GM21723 (cell line): Measurements from ENCODE around the gene GPATCH3.
"Not testable (repeated sequence)": the region's sequence is repeated elsewhere in the genome, so short reads cannot be mapped to it uniquely, and the experiment has no call there.

ENCODE experiments used
- ATAC-seq: cut with Tn5 transposase; IDR thresholded peaks from one replicate; pipeline ENCODE4 v1.9.1; 2021; ENCODE audit warnings: mild to moderate bottlenecking, moderate library complexity; ENCODE audit not compliant: unreplicated experiment

The GPATCH3 gene, protein sequence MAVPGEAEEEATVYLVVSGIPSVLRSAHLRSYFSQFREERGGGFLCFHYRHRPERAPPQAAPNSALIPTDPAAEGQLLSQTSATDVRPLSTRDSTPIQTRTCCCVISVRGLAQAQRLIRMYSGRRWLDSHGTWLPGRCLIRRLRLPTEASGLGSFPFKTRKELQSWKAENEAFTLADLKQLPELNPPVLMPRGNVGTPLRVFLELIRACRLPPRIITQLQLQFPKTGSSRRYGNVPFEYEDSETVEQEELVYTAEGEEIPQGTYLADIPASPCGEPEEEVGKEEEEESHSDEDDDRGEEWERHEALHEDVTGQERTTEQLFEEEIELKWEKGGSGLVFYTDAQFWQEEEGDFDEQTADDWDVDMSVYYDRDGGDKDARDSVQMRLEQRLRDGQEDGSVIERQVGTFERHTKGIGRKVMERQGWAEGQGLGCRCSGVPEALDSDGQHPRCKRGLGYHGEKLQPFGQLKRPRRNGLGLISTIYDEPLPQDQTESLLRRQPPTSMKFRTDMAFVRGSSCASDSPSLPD

DNA sequence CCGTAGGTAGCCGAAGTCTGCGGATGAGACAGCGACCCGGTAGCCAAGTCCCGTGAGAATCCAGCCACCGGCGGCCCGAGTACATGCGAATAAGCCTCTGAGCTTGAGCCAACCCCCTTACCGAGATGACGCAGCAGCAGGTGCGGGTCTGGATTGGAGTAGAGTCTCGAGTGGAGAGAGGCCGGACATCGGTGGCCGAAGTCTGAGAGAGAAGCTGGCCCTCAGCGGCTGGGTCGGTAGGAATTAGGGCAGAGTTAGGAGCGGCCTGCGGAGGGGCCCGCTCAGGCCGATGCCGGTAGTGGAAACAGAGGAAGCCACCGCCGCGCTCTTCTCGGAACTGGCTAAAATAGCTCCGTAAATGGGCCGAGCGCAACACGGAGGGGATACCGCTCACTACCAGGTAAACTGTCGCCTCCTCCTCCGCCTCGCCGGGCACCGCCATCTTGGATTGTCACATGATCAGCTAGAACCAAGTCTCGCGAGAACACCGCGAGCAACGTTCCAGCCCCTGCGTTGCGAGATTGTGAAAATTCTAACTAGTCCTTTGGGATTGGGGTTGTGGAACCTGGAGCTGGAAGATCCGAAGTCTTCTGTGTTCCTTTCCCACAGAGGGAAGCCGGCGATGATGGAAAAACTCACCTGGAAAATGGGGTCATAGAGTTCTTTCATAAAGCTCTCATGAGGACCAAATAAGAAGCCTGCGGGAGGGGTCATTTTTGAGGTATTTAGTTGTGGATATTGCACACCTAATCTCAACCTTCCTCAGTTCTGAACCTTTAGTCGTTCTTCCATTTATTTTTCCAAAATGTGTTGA, at the start of gene GPATCH3:
Gene GPATCH3, minus strand, starts transcription at position 467 of the 814 bp plus-strand sequence. Its CDS starts 25 bp downstream, at position 442.
- peak; percentile 73 for ATAC-seq

DNA sequence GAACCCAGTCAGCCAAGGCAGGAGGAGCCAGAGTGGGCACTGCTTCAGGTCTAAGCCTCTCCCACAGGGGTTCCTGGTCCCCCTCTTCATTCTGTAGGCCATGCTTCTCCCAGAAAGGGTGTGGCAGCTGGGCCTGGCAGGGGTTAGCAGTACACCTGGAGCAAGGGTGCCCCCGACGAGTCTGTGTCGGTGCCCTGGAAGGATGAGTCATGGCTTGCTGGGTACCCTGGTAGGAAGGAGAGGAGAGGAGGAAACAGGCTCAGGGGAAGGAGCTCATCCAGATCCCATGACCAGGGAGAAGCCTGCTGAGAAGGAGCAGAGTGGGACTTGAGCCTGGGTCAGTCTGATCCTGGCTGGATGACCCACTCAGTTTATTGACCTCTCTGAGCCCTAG, 49.7 kb upstream of the GPATCH3 start:
- ATAC-seq, result no peak

DNA sequence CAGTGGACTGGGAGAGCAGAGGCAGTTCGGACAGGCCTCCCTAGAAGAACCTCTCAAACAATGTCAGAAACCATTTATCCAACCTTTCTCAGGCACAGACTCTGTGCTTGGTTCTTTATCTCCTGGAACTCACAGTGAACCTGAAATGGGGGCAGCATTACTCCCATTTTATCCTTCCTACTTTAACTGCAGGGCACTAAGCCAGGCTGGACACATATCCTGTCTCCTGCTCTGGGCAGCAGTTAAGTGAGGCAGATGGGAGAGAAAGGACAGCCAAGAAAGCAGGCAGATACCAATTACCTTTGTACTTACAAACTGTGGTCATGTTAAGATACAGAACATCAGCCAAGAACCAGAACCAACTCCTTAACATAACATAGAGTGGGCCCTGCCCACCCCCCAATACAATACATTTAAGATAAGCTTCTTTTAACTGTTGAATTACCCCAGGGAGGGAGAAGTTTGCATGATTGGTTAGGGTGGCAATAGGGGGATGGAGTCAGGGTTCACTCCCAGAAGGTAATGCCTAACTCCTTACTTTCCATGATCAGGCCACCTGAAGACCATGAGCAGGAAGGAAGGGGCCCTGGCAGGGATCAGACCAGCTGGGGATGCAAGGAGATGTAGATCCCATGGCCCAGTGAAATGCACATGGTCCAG, 49.1 kb upstream of the GPATCH3 start:
- no peak for ATAC-seq

DNA sequence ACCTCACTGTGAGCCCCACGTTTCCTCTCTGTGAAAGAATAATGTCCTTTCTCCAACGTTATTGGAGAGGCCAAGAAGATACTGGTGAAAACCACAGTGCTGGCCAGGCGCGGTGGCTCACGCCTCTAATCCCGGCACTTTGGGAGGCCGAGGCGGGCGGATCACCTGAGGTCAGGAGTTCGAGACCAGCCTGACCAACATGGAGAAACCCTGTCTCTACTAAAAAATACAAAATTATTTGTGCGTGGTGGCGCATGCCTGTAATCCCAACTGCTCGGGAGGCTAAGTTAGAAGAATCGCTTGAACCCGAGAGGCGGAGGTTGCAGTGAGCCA, 48.4 kb upstream of the GPATCH3 start:
- ATAC-seq, result not testable (repeated sequence)

DNA sequence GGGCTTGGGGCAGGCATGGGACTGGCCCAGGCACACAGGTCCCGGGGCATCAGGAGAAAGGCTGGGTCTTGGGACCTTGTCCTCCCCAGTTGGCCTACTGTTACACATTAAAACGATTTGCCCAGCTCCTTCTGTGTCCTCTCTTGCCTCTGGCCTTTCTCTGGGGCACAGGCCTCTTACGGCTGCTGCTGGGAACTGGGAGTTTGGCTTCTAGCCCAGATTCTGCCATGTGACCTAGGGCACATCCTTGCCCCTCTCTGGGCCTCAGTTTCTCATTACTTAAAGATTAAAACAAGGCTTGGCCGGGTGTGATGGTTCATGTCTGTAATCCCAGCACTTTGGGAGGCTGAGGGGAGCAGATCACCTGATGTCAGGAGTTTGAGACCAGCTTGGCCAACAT, 46.0 kb upstream of the GPATCH3 start:
- no peak for ATAC-seq

DNA sequence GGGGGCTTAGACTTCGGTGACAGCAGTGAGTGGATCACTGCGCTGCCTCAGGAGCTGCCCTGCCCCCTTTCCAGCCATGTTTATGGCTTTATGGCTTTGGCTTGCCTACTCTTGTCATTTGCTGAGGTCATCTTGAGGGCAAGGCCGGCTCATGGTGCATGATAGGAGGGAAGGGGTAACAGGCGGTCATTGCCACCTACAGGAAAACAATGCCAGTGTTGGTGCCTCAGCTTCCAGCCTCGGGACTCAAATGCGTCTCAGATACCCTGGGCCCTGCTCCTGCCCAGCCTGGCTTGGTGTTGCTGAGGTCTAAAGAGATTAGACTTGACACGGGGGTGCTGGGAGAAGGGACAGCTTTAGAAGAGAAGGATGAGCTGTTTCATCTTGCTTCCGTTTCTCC, 45.5 kb upstream of the GPATCH3 start:
- no peak for ATAC-seq

DNA sequence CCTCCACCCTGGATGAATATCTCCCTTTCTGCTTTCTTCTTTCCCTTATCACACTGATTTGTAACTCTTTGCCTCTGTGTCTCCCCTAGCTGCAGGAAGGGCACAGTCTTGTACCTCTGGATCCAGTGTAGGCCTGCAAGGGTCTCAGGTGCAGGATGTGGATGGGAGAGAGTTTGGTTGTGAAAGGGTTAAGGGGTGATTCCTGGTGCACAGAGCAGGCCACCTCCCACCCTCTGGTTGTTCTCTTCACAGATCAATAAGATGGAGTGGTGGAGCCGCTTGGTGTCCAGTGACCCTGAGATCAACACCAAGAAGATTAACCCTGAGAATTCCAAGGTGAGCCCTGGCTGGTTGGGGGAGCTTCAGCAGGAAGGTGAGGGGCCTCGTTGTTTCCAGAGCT, 44.9 kb upstream of the GPATCH3 start:
- ATAC-seq, result no peak

DNA sequence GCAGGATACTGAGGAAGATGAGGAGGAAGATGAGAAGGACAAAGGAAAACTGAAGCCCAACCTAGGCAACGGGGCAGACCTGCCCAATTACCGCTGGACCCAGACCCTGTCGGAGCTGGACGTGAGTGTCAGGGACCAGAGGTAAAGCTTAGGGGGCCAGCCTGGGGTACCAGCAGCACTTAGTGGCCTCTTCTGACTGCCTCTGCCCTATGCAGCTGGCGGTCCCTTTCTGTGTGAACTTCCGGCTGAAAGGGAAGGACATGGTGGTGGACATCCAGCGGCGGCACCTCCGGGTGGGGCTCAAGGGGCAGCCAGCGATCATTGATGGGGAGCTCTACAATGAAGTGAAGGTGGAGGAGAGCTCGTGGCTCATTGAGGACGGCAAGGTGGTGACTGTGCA, 42.4 kb upstream of the GPATCH3 start:
- ATAC-seq, result no peak

DNA sequence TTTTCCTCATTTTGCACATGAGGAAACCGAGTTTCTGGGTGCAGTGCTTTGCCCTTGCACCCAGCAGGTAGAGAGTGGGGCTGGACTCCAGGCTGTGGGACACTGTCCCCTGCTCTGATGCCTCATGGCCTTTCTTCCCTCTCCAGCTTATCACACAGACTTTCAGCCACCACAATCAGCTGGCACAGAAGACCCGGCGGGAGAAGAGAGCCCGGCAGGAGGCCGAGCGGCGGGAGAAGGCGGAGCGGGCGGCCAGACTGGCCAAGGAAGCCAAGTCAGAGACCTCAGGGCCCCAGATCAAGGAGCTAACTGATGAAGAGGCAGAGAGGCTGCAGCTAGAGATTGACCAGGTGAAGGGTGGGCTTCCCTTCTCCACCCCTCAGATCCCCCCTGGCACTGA, 41.0 kb upstream of the GPATCH3 start:
- no peak for ATAC-seq

DNA sequence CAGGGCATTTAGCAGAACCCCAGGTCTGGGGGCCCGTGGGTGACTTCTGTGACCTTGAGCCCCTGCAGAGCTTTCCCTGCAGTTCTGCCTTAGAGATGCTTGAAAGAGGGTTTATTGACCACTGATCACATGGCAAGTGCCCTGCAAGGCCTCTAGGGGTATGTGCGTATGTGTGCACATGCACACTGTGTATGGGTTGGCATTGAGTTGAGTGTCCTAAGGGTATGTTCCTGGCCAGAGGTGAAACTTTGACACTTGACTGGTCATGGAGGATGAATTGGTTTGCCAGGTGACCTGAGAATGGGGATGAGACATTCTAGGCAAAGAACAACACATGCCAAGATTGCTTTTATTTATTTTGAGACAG, 38.4 kb upstream of the GPATCH3 start:
- no peak for ATAC-seq

DNA sequence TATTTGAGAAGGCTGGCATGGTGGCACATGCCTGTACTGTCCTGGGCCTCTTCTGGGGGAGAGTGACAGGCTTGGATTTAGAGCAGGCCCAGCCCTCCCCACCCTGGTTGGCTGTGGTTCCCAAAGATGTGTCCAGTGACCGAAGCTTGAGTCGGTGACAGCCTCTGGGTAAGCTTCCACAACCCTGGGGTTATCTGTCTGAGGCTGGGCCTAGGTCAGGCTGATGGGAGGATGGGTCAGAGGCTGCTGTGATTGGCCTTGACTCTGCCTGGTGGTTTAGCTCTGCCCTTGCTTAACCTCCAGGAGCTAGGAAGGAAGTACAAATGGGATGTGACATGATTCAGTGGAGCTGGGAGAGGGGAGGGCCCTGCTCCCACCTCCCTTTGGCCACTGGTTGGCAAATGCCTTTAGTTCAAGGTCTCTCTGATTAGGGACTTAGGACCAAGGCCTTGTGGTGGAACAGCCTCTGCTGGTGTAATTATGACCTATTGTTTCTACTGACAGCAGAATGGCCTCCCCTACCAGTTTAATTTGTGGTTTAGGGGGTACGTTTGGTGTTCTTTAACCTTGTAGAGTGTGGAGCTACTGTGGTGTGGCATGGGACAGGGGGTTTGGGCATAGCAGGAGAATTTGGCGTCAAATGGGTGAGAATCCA, 37.9 kb upstream of the GPATCH3 start:
- ATAC-seq, result no peak

DNA sequence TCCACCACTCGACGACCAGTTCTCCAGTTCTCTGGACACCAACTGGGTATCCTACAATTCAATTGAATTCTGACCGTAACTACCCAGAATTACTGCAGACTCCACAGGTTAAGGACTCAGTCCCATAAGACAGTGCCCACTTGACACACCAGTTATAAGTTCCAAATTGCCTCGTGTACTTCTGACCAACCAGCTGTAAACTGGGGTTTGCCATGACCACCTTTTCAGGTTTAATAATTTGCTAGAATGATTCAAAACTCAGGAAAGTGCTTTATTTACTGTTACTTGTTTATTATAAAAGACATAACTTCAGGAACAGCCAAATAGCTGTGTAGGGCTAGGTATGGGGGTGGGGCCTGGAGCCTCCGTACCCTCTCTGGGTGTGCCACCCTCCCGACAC, 36.6 kb upstream of the GPATCH3 start:
- no peak for ATAC-seq

DNA sequence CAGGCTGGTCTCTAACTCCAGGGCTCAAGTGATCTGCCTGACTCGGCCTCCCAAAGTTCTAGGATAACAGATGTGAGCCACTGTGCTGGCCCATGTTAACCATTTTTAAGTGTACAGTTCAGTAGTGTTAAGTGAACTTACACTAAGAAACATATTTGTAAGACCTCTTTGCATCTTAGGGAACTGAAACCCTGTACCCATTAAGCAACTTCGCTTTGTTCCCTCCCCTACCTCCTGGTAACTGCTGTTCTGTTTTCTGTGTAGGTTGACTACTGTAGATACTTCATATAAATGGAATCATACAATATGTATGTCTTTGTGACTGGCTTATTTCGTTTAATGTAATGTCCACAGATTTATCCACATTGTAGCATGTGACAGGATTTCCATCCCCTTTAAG, 32.3 kb upstream of the GPATCH3 start:
- peak; percentile 61 for ATAC-seq

DNA sequence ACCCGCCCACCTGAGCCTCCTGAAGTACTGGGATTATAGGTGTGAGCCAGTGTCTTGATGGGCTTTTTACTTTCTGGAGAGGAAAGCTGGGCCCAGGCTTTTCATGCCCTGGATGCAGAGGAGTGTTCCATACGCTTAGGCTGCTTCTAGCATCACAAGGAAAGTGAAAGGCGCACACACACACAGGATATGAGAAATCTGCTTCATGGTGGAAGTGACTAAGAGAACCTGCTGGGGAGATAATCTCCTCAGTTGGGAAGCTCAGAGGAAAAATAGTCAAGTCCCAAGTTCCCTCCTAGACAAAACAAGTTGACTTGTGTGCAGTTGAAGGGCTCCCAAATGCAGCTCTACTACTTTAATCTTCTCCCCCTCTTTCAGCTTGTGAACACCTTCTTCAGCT, 23.4 kb upstream of the GPATCH3 start:
- ATAC-seq, result no peak

DNA sequence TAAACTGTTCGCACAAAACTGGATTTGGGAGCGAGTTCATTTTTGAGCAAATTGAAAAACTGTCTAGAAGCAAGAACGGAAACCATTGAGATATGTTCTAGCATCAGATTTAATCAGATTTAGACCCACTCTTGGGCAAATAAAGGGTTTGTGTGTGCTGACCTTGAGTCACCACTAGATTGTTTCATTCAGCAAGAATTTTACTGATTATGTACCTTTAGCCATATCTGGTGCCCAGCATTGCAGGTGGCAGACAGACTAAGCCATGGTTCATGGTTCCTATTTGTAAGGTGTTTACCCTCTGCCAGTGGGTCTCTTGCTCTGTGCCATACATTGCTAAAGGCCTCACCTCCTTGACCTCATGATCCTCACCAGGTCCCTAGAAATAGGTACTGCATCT, 22.6 kb upstream of the GPATCH3 start:
- no peak for ATAC-seq

DNA sequence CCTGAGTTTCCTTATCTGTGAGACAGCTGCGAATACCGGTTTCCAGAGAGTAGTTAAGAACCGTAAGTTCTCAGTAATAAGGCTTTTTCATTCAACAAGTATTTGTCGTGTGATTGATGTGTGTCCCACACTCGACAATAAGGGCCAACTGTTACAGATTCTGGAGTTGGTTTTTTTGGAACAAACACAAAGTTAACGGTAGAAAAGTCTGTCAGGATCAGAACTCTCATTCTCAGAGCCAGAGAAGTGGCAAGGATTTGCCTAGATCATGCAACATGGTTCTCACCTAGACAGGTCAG, 22.1 kb upstream of the GPATCH3 start:
- ATAC-seq, result no peak

DNA sequence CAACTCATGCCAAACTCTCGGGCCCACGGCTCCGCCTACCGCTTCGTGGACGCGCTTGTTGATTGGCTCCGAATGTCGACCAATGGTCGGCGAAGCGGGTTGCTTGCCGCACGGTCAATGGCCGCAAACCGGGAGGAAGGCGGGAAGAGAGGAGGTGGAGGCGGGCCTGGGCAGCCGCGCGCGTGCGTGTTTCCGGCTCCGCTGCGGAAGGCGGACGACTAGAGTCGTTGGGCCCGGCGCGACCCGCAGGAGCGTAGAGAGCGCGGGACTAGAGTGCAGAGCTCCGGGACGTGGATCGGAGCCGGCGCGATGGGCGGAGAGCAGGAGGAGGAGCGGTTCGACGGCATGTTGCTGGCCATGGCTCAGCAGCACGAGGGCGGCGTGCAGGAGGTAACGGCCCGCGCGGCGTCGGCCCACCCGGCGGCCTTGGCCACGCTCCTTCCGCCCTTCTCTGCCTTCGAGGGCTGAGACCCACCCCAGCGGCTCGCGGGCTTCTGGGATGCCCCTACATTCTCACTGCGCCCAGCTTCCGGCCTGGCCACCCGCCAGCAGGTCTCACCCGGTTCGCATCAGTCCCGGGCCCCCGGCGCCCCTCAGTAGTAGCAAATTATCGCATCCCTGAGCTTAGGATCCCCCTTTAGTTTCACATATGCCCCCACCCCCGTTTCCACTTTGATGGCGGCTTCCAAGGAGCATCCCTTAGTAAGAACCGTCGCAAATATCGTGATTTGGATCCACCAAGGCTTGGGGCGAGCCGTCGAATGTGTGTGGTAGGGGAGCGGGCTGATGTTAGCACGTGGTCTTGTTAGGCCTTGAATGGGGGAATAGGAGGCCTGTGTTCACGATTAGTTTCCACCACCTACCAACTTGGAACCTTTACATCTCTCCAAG, 21.5 kb upstream of the GPATCH3 start, which contains the start of gene NUDC:
Gene NUDC, plus strand, starts transcription at position 204 of the 891 bp plus-strand sequence. Its CDS starts 106 bp downstream, at position 310.
- peak; percentile 93 for ATAC-seq

DNA sequence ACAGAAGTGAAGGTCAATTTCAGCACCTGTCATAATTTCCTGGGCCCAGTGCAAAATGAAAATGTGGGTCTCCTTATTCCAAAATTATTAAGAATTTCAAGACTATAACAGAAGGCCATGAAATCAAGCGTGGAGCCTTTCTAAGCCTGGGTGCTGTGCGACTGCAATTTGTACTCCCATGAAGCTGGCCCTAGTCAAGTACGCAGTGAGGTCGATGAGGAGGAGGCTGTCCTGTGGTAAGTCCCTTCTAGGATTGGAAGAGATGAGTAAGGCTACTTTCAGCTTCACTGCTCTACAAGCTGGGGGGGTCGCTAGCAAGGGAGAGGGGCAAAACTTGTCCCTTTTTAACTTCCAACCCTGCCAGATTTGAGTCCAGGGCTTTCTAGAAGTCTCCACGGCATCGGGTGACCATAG, 20.9 kb upstream of the GPATCH3 start:
- no peak for ATAC-seq

DNA sequence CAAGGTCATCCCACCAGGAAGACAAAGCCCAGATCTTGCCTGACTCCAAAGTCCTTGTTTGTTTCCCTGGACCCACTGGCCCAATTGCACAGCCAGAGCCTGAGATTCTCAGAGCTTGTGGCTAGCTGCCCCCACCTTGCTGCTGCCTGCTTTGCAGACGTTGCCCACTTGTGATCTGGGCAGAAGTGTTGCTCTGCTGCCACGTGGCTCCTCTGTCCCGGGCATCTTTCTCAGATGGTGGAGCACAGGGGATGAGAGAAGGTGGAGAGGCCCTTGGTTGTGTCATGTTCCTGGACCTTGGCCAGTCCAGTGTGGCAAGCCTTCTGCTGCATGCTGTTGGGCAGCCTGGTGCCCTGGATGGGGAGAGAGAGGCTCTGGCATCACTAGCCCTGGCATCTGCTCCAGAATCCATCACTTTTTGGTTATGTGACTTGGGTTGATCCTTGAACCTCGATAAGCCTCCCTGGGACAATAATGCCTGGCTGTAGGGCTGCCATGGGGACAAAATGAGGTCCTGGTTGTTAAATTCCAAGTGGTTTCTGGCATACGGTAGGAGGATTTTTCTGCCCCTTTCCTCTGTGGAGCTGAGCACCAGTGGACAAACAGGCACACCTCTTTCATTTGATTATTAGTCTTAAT, 15.1 kb upstream of the GPATCH3 start:
- ATAC-seq, result no peak
